Fibroblast of pulmonary artery (primary cell): ENCODE measurements around the gene LRMDA.

Experiments
- DNase-seq: peaks from one replicate; pipeline ENCODE4 v3.0.0-alpha.2; 2010; ENCODE audit warnings: low read depth
- H3K4me3 ChIP-seq: replicated peaks from 2 replicates; pipeline ENCODE4 v1.5.1; 2011; ENCODE audit warnings: low read depth, mild to moderate bottlenecking, control low read depth, low read length, moderate library complexity
- CTCF ChIP-seq: IDR thresholded peaks from 2 replicates; pipeline ENCODE4 v1.5.1; 2011; ENCODE audit warnings: mild to moderate bottlenecking, control low read depth, low read length, inconsistent platforms; ENCODE audit errors: missing control alignments

Gene LRMDA

GRCh38 chr10:76411729-76412435, 980.5 kb downstream of the LRMDA start:
- H3K4me3 ChIP-seq: no peak overlapping the region
- no peak for DNase-seq
- no peak for TF ChIP-seq CTCF

- DNase-seq: no peak
- TF ChIP-seq CTCF: no peak
- H3K4me3 ChIP-seq: no peak overlapping the region
These were observed 984.1 kb downstream of the LRMDA start for GRCh38 chr10:76415554-76415953.

- DNase-seq: no peak
- H3K4me3 ChIP-seq: no peak overlapping the region
- TF ChIP-seq CTCF: no peak
These were observed 985.2 kb downstream of the LRMDA start for GRCh38 chr10:76416642-76417041.

- no peak for DNase-seq
- no peak overlapping the region for H3K4me3 ChIP-seq
- TF ChIP-seq CTCF: no peak
These were observed 989.3 kb downstream of the LRMDA start for GRCh38 chr10:76420725-76421124.

GRCh38 chr10:76422769-76423168, 991.3 kb downstream of the LRMDA start:
- no peak for DNase-seq
- no peak for TF ChIP-seq CTCF
- no peak overlapping the region for H3K4me3 ChIP-seq

- no peak for TF ChIP-seq CTCF
- H3K4me3 ChIP-seq: no peak overlapping the region
- peak; percentile 92 for DNase-seq
These were observed 997.3 kb downstream of the LRMDA start for GRCh38 chr10:76428551-76429367.
